Hepatic stellate cell (primary cell): ENCODE results near the gene ANO1.
A peak's percentile ranks its signal among the peaks of the same experiment; 100 is the strongest.
"Not testable (repeated sequence)": the region's sequence is repeated elsewhere in the genome, so short reads cannot be mapped to it uniquely, and the experiment has no call there.

Experiments used
- DNase-seq: peaks from one replicate; pipeline ENCODE4 v3.0.0; 2011; ENCODE audit warnings: low spot score

The ANO1 gene

GRCh38 chr11:70192666-70193410, 114.7 kb downstream of the ANO1 start:
- DNase-seq: peak; percentile 62

GRCh38 chr11:70193411-70194292, 115.5 kb downstream of the ANO1 start:
- DNase-seq: no peak

- no peak for DNase-seq
These were observed 117.0 kb downstream of the ANO1 start for GRCh38 chr11:70194792-70195791.

DNA sequence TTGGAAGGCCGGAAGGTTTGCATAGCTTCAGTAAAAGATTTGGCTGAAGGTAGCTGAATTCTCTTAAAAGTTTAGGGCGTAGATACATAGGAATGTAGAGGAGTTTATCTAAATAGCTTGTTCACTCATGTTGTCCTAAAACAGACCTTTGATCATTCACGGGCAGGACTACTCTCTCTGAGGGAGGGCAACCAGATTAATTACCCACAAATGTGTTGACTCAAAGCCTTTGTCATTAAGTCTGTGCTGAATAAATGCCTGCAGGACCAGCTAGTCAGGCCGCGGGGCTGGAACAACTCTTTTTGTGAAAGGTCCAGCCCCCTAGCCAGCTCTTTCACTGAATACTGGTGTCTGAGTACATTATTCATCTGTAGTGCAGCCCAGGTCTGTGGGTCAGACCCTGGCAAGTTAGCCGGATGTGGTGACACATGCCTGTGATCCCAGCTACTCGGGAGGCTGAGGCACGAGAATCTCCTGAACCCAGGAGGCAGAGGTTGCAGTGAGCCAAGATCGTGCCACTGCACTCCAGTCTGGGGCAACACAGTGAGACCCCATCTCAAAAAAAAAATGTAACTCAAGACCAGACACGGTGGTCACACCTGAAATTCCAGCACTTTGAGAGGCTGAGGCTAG, 122.2 kb downstream of the ANO1 start:
- no peak for DNase-seq

DNA sequence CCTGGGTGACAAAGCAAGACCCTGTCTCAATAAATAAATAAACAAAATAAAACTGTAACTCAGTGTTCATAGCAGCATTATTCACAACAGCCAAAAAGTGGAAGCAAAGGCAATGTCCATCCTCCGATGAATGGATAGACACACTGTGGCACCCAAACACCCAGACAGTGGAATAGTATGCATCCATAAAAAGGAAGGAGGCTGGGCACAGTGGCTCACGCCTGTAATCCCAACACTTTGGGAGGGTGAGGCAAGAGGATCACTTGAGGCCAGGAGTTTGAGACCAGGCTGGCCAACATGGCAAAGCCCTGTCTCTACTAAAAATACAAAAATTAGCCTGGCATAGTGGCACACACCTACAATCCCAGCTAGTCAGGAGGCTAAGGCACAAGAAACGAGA, 122.9 kb downstream of the ANO1 start:
- not testable (repeated sequence) for DNase-seq

DNA sequence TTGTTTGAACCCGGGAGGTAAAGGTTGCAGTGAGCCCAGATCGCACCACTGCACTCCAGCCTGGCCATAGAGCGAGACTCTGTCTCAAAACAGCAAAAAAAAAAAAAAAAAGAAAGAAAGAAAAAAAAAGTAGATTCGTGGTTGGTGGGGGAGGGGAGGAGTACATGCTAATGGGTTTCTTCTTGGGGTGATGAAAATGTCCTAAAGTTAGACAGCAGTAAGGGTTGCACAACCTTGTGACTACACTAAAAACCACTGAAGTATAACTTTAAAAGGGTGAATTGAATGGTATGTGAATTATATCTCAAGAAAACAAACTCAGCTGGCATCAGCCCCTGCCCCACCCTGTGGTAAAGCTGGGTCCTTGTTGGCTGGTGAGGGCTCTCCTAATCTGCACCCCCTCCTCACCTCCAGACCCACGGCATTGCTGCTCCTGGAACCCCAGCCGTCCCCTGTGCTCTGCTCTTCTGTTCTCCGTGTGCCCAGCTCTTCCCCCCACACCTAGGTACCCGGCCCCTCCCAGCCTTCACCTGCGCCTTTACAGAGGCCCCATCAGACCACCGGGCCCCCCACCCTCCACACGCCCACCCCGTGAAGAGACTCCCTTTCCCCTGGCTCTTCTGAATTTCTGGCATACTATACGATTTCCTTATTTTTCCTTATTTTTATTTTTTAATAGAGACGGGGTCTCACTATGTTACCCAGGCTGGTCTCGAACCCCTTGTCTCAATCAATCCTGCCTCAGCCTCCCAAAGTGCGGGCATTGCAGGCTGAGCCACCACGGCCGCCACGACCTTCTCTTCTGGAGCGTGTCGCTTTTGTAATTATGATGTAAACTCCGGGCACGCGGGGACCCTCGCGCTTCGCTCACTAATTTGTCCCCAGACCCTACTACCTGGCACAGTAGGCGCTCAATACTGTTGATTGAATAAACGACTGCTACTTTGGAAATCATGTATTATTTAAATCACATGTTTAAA, 124.1 kb downstream of the ANO1 start:
- DNase-seq: no peak

GRCh38 chr11:70202920-70203750, 125.0 kb downstream of the ANO1 start, which contains the start of gene FADD:
Gene FADD, plus strand, starts transcription at chr11:70203296. Its CDS starts 164 bp downstream, at chr11:70203460.
- peak; percentile 92 for DNase-seq

GRCh38 chr11:70203751-70204465, 125.8 kb downstream of the ANO1 start:
- DNase-seq: peak; percentile 78

DNA sequence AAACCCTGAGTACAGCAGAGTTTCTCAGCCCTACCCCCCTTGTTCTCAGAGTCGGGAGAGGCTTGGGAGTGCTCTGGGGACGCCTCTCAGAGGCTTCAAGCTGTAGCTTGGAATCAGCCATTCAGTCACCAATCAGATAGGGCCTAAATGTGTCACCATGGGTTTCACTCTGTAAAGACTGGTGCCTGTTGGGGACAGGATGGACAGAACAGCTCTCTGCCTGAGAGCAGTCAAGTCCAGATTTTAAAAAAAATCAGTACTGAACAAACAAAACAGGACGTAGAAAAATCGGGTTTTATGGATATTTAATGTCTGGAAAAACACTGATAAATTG, 126.3 kb downstream of the ANO1 start:
- peak; percentile 57 for DNase-seq

- DNase-seq: no peak
These were observed 127.1 kb downstream of the ANO1 start for GRCh38 chr11:70205049-70205725.

- no peak for DNase-seq
These were observed 127.6 kb downstream of the ANO1 start for GRCh38 chr11:70205766-70206165.

DNA sequence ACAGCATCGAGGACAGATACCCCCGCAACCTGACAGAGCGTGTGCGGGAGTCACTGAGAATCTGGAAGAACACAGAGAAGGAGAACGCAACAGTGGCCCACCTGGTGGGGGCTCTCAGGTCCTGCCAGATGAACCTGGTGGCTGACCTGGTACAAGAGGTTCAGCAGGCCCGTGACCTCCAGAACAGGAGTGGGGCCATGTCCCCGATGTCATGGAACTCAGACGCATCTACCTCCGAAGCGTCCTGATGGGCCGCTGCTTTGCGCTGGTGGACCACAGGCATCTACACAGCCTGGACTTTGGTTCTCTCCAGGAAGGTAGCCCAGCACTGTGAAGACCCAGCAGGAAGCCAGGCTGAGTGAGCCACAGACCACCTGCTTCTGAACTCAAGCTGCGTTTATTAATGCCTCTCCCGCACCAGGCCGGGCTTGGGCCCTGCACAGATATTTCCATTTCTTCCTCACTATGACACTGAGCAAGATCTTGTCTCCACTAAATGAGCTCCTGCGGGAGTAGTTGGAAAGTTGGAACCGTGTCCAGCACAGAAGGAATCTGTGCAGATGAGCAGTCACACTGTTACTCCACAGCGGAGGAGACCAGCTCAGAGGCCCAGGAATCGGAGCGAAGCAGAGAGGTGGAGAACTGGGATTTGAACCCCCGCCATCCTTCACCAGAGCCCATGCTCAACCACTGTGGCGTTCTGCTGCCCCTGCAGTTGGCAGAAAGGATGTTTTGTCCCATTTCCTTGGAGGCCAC, 128.3 kb downstream of the ANO1 start:
- no peak for DNase-seq

- no peak for DNase-seq
These were observed 128.9 kb downstream of the ANO1 start for GRCh38 chr11:70206982-70207376.

GRCh38 chr11:70207531-70208131, 129.5 kb downstream of the ANO1 start:
- no peak for DNase-seq

- DNase-seq: no peak
These were observed 131.3 kb downstream of the ANO1 start for GRCh38 chr11:70209391-70209912.

DNA sequence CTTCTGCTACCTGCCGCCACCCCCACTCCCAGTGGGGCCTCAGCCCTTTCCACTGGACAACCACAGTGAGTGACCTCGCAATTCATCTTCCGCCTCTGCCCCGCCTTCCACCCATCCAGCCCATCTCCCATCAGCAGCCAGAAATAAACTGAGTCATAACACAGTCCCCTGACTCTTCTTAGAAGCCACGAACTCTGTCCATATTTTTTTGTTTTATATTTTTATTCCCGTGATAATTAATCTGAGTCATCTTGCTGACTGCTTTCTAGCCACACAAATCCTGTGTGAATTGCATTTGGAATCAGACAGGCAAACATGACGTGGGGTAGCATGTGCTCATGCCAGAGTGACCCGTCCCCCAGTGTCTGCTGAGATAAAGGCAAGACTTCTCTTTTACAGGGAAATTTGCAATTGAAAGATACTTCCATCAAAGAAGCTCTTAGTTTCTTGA, 132.0 kb downstream of the ANO1 start:
- peak; percentile 70 for DNase-seq

DNA sequence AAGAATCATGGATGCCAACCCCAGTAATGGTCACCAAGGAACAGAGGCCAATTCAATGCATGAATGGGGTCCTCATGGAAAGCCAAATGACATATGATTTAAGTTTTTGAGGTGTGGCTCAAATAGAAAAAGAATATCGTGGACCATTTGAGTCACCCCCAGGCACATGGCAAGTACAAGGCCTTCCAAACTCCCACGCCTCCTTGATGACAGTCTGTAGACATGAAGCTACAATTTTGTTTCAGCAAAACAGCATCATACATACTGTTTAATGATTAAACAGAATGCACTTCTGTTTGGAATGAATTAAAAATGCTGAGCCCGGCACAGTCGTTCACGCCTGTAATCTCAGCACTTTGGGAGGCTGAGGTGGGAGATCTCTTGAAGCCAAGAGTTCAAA, 132.4 kb downstream of the ANO1 start:
- DNase-seq: no peak
